ENCODE measurements around the gene TERB1. TPM values are rescaled to one million over a fixed set of nuclear protein-coding genes. Genes with fewer than 3 reads are reported as not detected.

TERB1 gene
- total RNA-seq, 1 experiment from 2014 or later: not detected

- no peaks in the 10 kb centered on the region for H3K9me2 ChIP-seq (ENCODE audit: insufficient read depth)
- H2AFZ ChIP-seq (ENCODE audit: low read depth, low read length, poor library complexity, severe bottlenecking): no peak overlapping the region
- TF ChIP-seq ZFX (IDR thresholded peaks at IDR 0.05): no peak
- TF ChIP-seq JUND (IDR thresholded peaks at IDR 0.05): 0 out of 2 replicates have a peak, but pooled peaks have one; percentile 16
- peak; percentile 28; the same call in 1 of the 2 replicates for TF ChIP-seq POLR2AphosphoS5 (IDR thresholded peaks at IDR 0.05; ENCODE audit: low read depth, low read length)
- TF ChIP-seq CEBPB (IDR thresholded peaks at IDR 0.05; ENCODE audit: low read depth): peak; percentile 85
- TF ChIP-seq SP1 (IDR thresholded peaks at IDR 0.05; ENCODE audit: low read depth): peak; percentile 32; the same call in 1 of the 2 replicates
- peak; percentile 84 for TF ChIP-seq ATF3 (IDR thresholded peaks at IDR 0.05)
- no peak for TF ChIP-seq EZH2 (IDR thresholded peaks at IDR 0.05)
- TF ChIP-seq EZH2phosphoT487 (IDR thresholded peaks at IDR 0.05; ENCODE audit: borderline replicate concordance): no peak
- TF ChIP-seq MAX (IDR thresholded peaks at IDR 0.05): peak; percentile 65
- TF ChIP-seq YY1 (IDR thresholded peaks at IDR 0.05; ENCODE audit: extremely low read depth, insufficient replicate concordance, low read depth, low read length): peak; percentile 42
- TF ChIP-seq SRF (IDR thresholded peaks at IDR 0.05; ENCODE audit: low read depth): 0 out of 2 replicates have a peak, but pooled peaks have one; percentile 15
- peaks cover 32% of the 10 kb centered on the region in 2 experiments; a peak in 3 of 4 replicates for H3K36me3 ChIP-seq (ENCODE audit: control insufficient read depth in 1 of 2, insufficient read depth in 2 of 2, low read length in 2 of 2)
- no peaks in the 10 kb centered on the region for H3K27me3 ChIP-seq (ENCODE audit: insufficient read depth, low read length)
- H3K9ac ChIP-seq (ENCODE audit: low read length): peak overlapping the region; percentile 24; the same call in 1 of the 2 replicates
- no peaks in the 10 kb centered on the region for H3K9me3 ChIP-seq (ENCODE audit: control insufficient read depth in 1 of 2, insufficient read depth in 1 of 2, low read depth in 1 of 2, low read length in 2 of 2)
- DNase-seq (ENCODE audit: low read depth, low spot score) (peak; percentile 48), ATAC-seq (peak; percentile 59)
- RAD21 ChIA-PET (ENCODE audit: low non-redundant PET in 1 of 2, low total read pairs in 2 of 2, uncharacterized antibody in 2 of 2, unreplicated experiment in 2 of 2): no interaction called here
- H3K4me3 ChIP-seq (replicated peaks in 1 of 2; ENCODE audit: low read depth in 1 of 2, low read length in 2 of 2): no peak overlapping the region
- peak overlapping the region; percentile 34; the same call in 1 of the 2 replicates for H3K27ac ChIP-seq (ENCODE audit: low read depth, low read length)
- H4K20me1 ChIP-seq (ENCODE audit: insufficient read depth): peaks cover 5% of the 10 kb centered on the region
- H3K4me1 ChIP-seq (ENCODE audit: control insufficient read depth in 1 of 2, insufficient read depth in 2 of 2, low read length in 2 of 2): peaks cover 28 to 35% of the 10 kb centered on the region in 2 experiments
- POLR2A ChIA-PET: interaction anchor here (0.7 kb wide), 1 partner anchor 36 kb away, joined by 3 read pairs; no protein-coding TSS in a partner anchor
- CTCF ChIA-PET: interaction anchor here (0.7 to 3.2 kb wide), 12 partner anchors 10 to 335 kb away, joined by 3 to 22 read pairs (median 8); partner anchors contain the start of genes DYNC1LI2 and NAE1
- BruUV-seq (replicated peaks): TSS peak; percentile 27
- intact Hi-C loops (cut with micrococcal nuclease): loop anchor here (5.0 kb wide), 2 partner anchors 126 to 334 kb away; no protein-coding TSS in a partner anchor
- H3K4me2 ChIP-seq (ENCODE audit: low read length): peak overlapping the region; percentile 30; the same call in 1 of the 2 replicates
- H3K79me2 ChIP-seq (ENCODE audit: insufficient read depth, low read length): peaks cover 80% of the 10 kb centered on the region
Observed at GRCh38 chr16:66741169-66741900, 60.0 kb downstream of the TERB1 start.
